ENCODE measurements around the gene SWT1.

The SWT1 gene

DNA sequence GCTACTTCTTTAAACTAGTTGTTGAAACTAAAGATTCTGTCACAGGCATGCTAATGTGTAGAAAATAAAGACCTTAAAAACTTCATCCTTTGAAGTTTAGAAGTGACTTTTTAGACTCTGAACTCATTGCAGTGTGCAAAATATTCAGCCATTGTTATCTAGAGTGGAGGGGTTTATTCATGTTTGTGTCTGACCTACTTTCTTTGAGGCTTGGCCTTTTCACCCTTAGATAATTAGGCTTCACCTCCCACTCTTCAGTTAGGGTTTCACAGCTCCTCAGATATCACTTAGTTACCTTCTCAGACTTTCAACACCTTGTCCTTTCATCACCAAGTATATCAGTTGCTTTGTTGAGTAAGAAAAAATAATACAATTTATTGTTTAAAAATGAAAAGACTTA is 84.2 kb downstream of the SWT1 start:
- H3K4me3 ChIP-seq (ENCODE audit: low read length, poor library complexity, severe bottlenecking) = no peak overlapping the region
- H3K79me2 ChIP-seq (ENCODE audit: insufficient read depth, low read length) = no peaks in the 10 kb centered on the region
- H3K9me3 ChIP-seq (ENCODE audit: insufficient read depth, low read depth, low read length) = no peaks in the 10 kb centered on the region
- no peaks in the 10 kb centered on the region for H3K36me3 ChIP-seq (ENCODE audit: insufficient read depth, low read length)
- no peaks in the 10 kb centered on the region for H3K9me2 ChIP-seq (replicated peaks; ENCODE audit: low read depth, low read length)
- no peak overlapping the region for H3K4me2 ChIP-seq (ENCODE audit: low read depth, low read length, poor library complexity, severe bottlenecking)
- no peaks in the 10 kb centered on the region for H3K27me3 ChIP-seq (ENCODE audit: insufficient read depth, low read length, poor library complexity, severe bottlenecking)
- no peak overlapping the region for H3K9ac ChIP-seq (ENCODE audit: low read depth, low read length, poor library complexity, severe bottlenecking)
- TF ChIP-seq CTCF (conservative IDR thresholded peaks at IDR 0.05; ENCODE audit: low read length) (no peak), EZH2phosphoT487 (IDR thresholded peaks at IDR 0.05; ENCODE audit: borderline replicate concordance) (no peak)
- no peaks in the 10 kb centered on the region for H3F3A ChIP-seq (ENCODE audit: low read depth)
- no peaks in the 10 kb centered on the region for H4K20me1 ChIP-seq (ENCODE audit: insufficient read depth, low read length, poor library complexity, severe bottlenecking)
- H2AFZ ChIP-seq (ENCODE audit: low read length) = no peak overlapping the region
- H3K4me1 ChIP-seq (ENCODE audit: insufficient read depth, low read length, poor library complexity, severe bottlenecking) = no peaks in the 10 kb centered on the region

DNA sequence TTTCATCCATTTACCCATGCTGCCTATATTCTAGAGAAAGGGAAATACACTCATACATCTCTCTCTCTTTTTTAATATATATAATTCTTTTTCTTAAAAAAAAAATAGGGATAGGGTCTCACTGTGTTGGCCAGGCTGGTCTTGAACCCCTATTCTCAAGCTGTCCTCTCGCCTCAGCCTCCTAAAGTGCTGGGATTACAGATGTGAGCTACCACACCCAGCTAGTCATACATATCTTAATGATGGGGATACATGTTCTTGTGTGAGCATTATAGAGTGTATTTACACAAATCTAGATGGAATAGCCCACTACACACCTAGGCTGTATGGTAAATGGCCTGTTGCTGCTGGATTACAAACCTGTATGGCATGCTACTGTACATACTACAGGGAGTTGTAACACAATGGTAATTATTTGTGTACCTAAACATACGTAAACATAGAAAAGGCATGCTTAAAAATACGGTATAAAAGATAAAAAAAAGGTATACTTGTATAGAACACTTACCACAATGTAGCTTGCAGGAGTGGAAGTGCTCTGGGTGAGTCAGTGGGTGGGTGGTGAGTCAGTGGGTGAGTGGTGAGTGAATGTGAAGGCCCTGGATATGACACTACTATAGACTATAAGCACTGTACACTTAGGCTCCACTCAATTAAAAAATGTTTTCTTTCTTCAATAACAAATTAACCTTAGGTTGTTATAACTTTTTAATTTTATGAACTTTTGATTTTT is 87.2 kb downstream of the SWT1 start:
- TF ChIP-seq CTCF (conservative IDR thresholded peaks at IDR 0.05; ENCODE audit: low read length) (no peak), EZH2phosphoT487 (IDR thresholded peaks at IDR 0.05; ENCODE audit: borderline replicate concordance) (no peak)
- no peak overlapping the region for H3K4me2 ChIP-seq (ENCODE audit: low read depth, low read length, poor library complexity, severe bottlenecking)
- no peaks in the 10 kb centered on the region for H4K20me1 ChIP-seq (ENCODE audit: insufficient read depth, low read length, poor library complexity, severe bottlenecking)
- H3K4me3 ChIP-seq (ENCODE audit: low read length, poor library complexity, severe bottlenecking) = no peak overlapping the region
- H2AFZ ChIP-seq (ENCODE audit: low read length) = no peak overlapping the region
- no peaks in the 10 kb centered on the region for H3F3A ChIP-seq (ENCODE audit: low read depth)
- H3K79me2 ChIP-seq (ENCODE audit: insufficient read depth, low read length) = no peaks in the 10 kb centered on the region
- no peaks in the 10 kb centered on the region for H3K4me1 ChIP-seq (ENCODE audit: insufficient read depth, low read length, poor library complexity, severe bottlenecking)
- no peaks in the 10 kb centered on the region for H3K9me2 ChIP-seq (replicated peaks; ENCODE audit: low read depth, low read length)
- no peaks in the 10 kb centered on the region for H3K9me3 ChIP-seq (ENCODE audit: insufficient read depth, low read depth, low read length)
- no peaks in the 10 kb centered on the region for H3K36me3 ChIP-seq (ENCODE audit: insufficient read depth, low read length)
- no peaks in the 10 kb centered on the region for H3K27me3 ChIP-seq (ENCODE audit: insufficient read depth, low read length, poor library complexity, severe bottlenecking)
- no peak overlapping the region for H3K9ac ChIP-seq (ENCODE audit: low read depth, low read length, poor library complexity, severe bottlenecking)

- H3F3A ChIP-seq (ENCODE audit: low read depth) = no peaks in the 10 kb centered on the region
- no peak overlapping the region for H2AFZ ChIP-seq (ENCODE audit: low read length)
- H3K4me2 ChIP-seq (ENCODE audit: low read depth, low read length, poor library complexity, severe bottlenecking) = no peak overlapping the region
- TF ChIP-seq CTCF (conservative IDR thresholded peaks at IDR 0.05; ENCODE audit: low read length) = no peak
- TF ChIP-seq EZH2phosphoT487 (IDR thresholded peaks at IDR 0.05; ENCODE audit: borderline replicate concordance) = no peak
- no peaks in the 10 kb centered on the region for H3K27me3 ChIP-seq (ENCODE audit: insufficient read depth, low read length, poor library complexity, severe bottlenecking)
- H3K36me3 ChIP-seq (ENCODE audit: insufficient read depth, low read length) = no peaks in the 10 kb centered on the region
- H4K20me1 ChIP-seq (ENCODE audit: insufficient read depth, low read length, poor library complexity, severe bottlenecking) = no peaks in the 10 kb centered on the region
- no peak overlapping the region for H3K4me3 ChIP-seq (ENCODE audit: low read length, poor library complexity, severe bottlenecking)
- H3K9me3 ChIP-seq (ENCODE audit: insufficient read depth, low read depth, low read length) = no peaks in the 10 kb centered on the region
- no peaks in the 10 kb centered on the region for H3K79me2 ChIP-seq (ENCODE audit: insufficient read depth, low read length)
- H3K9ac ChIP-seq (ENCODE audit: low read depth, low read length, poor library complexity, severe bottlenecking) = no peak overlapping the region
- no peaks in the 10 kb centered on the region for H3K4me1 ChIP-seq (ENCODE audit: insufficient read depth, low read length, poor library complexity, severe bottlenecking)
- H3K9me2 ChIP-seq (replicated peaks; ENCODE audit: low read depth, low read length) = no peaks in the 10 kb centered on the region
These were observed 88.5 kb downstream of the SWT1 start for GRCh38 chr1:185245466-185245865.

Measured in Loucy (cell line).